IMR-90 (cell line): ENCODE results near the gene ZNFX1.

Experiments
- CEBPB ChIP-seq: IDR thresholded peaks from 2 replicates; pipeline ENCODE4 v1.6.1; 2012; ENCODE audit warnings: low read depth, low read length, improper control_type of control experiment
- CTCF ChIP-seq: conservative IDR thresholded peaks from 2 replicates; pipeline ENCODE4 v1.5.1; 2012; ENCODE audit warnings: mild to moderate bottlenecking, low read depth, low read length, improper control_type of control experiment
- ELK1 ChIP-seq: fragments of 150-350 bp; IDR thresholded peaks from 2 replicates; pipeline ENCODE4 v1.6.1; 2016; ENCODE audit warnings: low read depth, mild to moderate bottlenecking, low read length, moderate library complexity, borderline replicate concordance
- MAFK ChIP-seq: IDR thresholded peaks from 2 replicates; pipeline ENCODE4 v1.6.1; 2012; ENCODE audit warnings: low read depth, low read length, improper control_type of control experiment
- RCOR1 ChIP-seq: IDR thresholded peaks from 2 replicates; pipeline ENCODE4 v1.6.1; 2012; ENCODE audit warnings: mild to moderate bottlenecking, low read length, improper control_type of control experiment; ENCODE audit not compliant: insufficient replicate concordance
- SMC3 ChIP-seq: fragments of 150-350 bp; IDR thresholded peaks from 2 replicates; pipeline ENCODE4 v1.6.1; 2016; ENCODE audit warnings: low read depth, mild to moderate bottlenecking, antibody characterized with exemption, low read length, moderate library complexity

- no peak for TF ChIP-seq CTCF
- TF ChIP-seq MAFK: no peak
- no peak for TF ChIP-seq RCOR1
- no peak for TF ChIP-seq CEBPB
- no peak for TF ChIP-seq ELK1
- TF ChIP-seq SMC3: no peak
Measured at GRCh38 chr20:49230021-49230420, 47.8 kb downstream of the ZNFX1 start.
